Chondrocyte (in vitro differentiated cells): ENCODE results near the gene TOMM34. TPM values are rescaled to one million over a fixed set of nuclear protein-coding genes. Genes with fewer than 3 reads are reported as not detected.
A peak's percentile ranks its signal among the peaks of the same experiment; 100 is the strongest.

Source experiments
- DNase-seq: peaks from one replicate; pipeline ENCODE4 v3.0.0; 2021; ENCODE audit warnings: mixed read lengths, low spot score
- H3K27ac Mint-ChIP-seq: one replicate; pipeline ENCODE4 v1.8.0; 2021; ENCODE audit warnings: mild to moderate bottlenecking, moderate library complexity, mixed read lengths; ENCODE audit not compliant: unreplicated experiment
- H3K27me3 Mint-ChIP-seq: 2 replicates; pipeline ENCODE4 v1.8.0; 2021; ENCODE audit warnings: low read depth, mixed read lengths
- H3K36me3 Mint-ChIP-seq: 2 replicates; pipeline ENCODE4 v1.8.0; 2021; ENCODE audit warnings: low read depth, mixed read lengths
- H3K4me1 Mint-ChIP-seq: 2 replicates; pipeline ENCODE4 v1.8.0; 2021; ENCODE audit warnings: low read depth, mild to moderate bottlenecking, mixed read lengths
- H3K4me3 Mint-ChIP-seq: one replicate; pipeline ENCODE4 v1.8.0; 2021; ENCODE audit warnings: mild to moderate bottlenecking, moderate library complexity, mixed read lengths; ENCODE audit not compliant: unreplicated experiment
- H3K9me3 Mint-ChIP-seq: 2 replicates; pipeline ENCODE4 v1.8.0; 2021; ENCODE audit warnings: low read depth, mixed read lengths
- total RNA-seq: library from RNA; stranded (reverse); gene quantifications from 3 replicates; pipeline ENCODE4 v1.2.1, GENCODE V29; 2021
- TF ChIP-seq, protein P1 (sequence below): fragments of 200-600 bp; sonication (generic); IDR thresholded peaks from 2 replicates; pipeline ENCODE4 v1.5.0; 2021; ENCODE audit warnings: antibody characterized with exemption, mild to moderate bottlenecking, moderate library complexity

The TOMM34 gene
- total RNA-seq, 1 donor from 2014 or later = 16.2 TPM

DNA sequence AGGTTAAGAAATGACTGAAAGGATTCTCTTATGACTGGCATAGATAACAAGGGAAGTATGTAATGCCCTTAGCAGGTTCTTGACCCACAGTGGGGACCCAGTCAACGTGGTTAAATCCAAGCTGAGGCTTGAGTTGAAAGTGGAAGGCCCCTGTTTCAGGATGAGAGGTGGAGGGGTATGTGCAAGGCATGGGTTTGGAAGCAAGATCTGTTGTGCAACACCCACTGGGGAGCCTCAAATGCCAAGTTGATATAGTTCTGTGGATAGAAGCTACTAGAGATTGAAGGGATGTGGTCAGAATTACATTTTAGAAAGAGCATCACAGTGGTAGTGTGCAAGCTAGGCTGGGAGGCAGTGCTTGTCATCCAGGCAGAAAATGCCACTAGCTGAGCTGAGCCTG is 45.3 kb downstream of the TOMM34 start:
- TF ChIP-seq, protein P1, sequence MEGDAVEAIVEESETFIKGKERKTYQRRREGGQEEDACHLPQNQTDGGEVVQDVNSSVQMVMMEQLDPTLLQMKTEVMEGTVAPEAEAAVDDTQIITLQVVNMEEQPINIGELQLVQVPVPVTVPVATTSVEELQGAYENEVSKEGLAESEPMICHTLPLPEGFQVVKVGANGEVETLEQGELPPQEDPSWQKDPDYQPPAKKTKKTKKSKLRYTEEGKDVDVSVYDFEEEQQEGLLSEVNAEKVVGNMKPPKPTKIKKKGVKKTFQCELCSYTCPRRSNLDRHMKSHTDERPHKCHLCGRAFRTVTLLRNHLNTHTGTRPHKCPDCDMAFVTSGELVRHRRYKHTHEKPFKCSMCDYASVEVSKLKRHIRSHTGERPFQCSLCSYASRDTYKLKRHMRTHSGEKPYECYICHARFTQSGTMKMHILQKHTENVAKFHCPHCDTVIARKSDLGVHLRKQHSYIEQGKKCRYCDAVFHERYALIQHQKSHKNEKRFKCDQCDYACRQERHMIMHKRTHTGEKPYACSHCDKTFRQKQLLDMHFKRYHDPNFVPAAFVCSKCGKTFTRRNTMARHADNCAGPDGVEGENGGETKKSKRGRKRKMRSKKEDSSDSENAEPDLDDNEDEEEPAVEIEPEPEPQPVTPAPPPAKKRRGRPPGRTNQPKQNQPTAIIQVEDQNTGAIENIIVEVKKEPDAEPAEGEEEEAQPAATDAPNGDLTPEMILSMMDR = no peak
- no peak for DNase-seq
- peaks cover 11% of the 10 kb centered on the region for H3K36me3 Mint-ChIP-seq
- no peak overlapping the region for H3K27ac Mint-ChIP-seq
- no peaks in the 10 kb centered on the region for H3K27me3 Mint-ChIP-seq
- H3K4me1 Mint-ChIP-seq = peaks cover 13% of the 10 kb centered on the region
- no peak overlapping the region for H3K4me3 Mint-ChIP-seq
- no peaks in the 10 kb centered on the region for H3K9me3 Mint-ChIP-seq

DNA sequence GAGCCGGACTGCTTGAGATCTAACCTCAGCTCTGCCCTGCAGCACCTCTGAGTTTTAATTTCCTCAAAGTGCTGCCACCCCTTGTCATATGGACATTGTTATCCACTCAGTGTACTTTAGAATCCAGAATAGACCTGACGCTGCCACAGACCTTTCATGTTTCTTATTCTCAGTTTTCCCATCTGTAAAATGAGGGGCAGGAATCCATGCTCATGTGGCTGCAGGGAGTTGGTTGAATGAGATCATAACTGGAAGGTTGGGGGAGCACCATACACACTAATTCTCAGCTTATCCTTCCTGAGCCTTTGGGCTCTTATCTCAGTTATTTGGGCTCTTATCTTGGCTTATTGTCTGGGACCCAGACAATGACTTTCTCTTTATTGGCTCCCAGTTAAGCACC is 48.0 kb downstream of the TOMM34 start:
- Mint-ChIP-seq H3K36me3 (peaks cover 15% of the 10 kb centered on the region), H3K9me3 (no peaks in the 10 kb centered on the region), H3K4me3 (no peak overlapping the region), H3K27ac (no peak overlapping the region), H3K27me3 (no peaks in the 10 kb centered on the region), H3K4me1 (peaks cover 24% of the 10 kb centered on the region)
- DNase-seq = no peak
- TF ChIP-seq, protein P1 = no peak

DNA sequence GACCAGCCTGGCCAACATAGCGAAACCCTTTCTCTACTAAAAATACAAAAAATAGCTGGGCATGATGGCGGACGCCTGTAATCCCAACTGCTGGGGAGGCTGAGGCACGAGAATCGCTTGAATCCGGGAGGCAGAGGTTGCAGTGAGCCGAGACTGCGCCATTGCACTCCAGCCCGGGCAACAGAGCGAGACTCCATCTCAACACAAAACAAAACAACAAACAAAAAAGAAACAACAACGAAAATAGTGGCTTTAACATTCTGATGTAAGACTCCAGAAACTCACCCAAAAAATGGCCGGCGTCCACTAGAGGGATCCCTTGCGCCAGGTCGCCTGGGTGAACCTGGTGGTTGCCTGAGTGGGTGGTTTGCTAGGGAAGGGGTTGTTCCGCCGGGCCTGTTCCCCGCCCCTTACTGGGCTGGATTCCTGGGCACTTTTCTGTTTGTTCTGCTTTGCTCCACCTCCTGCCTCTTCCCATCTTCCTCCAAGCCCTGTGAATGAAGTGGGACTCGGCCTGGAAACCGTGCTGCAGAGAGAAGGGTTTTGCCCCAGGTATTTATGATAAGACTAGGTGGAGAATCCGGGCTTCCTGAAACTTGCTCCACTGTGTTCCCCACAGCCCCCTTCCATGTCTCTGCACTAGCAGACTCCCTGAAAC is 48.8 kb downstream of the TOMM34 start:
- no peak for DNase-seq
- TF ChIP-seq, protein P1 = peak; percentile 67
- Mint-ChIP-seq H3K9me3 (no peaks in the 10 kb centered on the region), H3K27ac (no peak overlapping the region), H3K4me1 (peaks cover 24% of the 10 kb centered on the region), H3K27me3 (no peaks in the 10 kb centered on the region), H3K4me3 (peak overlapping the region; percentile 16), H3K36me3 (peaks cover 18% of the 10 kb centered on the region)

DNA sequence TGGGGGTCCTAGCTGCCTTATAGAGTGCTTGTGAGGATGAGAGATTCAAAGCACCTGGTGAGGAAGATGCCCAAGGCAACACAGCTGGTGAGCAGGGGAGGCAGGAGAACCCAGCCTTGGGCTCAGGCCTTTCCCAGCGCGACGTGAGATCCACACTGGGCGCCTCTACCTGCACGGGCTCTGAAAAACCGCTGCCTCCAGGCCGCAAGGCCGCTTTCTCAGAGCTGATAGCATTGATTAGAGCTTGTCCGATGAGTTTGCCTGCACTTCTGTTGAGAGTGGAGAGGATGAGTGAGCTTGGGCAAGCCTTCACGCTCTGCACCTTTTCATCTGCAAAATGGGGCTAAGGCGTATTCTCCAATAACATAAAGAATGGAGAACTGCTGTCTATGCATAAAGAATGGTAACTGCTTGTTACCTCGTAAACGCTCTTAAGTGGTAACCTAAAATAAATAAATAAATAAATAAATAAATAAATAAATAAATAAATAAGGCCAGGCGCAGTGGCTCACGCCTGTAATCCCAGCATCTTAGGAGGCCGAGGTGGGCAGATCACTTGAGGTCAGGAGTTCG is 49.4 kb downstream of the TOMM34 start:
- Mint-ChIP-seq H3K4me3 (peak overlapping the region; percentile 83), H3K9me3 (no peaks in the 10 kb centered on the region), H3K27me3 (no peaks in the 10 kb centered on the region), H3K4me1 (peaks cover 24% of the 10 kb centered on the region), H3K27ac (no peak overlapping the region), H3K36me3 (peaks cover 24% of the 10 kb centered on the region)
- DNase-seq = no peak
- TF ChIP-seq, protein P1 = no peak

DNA sequence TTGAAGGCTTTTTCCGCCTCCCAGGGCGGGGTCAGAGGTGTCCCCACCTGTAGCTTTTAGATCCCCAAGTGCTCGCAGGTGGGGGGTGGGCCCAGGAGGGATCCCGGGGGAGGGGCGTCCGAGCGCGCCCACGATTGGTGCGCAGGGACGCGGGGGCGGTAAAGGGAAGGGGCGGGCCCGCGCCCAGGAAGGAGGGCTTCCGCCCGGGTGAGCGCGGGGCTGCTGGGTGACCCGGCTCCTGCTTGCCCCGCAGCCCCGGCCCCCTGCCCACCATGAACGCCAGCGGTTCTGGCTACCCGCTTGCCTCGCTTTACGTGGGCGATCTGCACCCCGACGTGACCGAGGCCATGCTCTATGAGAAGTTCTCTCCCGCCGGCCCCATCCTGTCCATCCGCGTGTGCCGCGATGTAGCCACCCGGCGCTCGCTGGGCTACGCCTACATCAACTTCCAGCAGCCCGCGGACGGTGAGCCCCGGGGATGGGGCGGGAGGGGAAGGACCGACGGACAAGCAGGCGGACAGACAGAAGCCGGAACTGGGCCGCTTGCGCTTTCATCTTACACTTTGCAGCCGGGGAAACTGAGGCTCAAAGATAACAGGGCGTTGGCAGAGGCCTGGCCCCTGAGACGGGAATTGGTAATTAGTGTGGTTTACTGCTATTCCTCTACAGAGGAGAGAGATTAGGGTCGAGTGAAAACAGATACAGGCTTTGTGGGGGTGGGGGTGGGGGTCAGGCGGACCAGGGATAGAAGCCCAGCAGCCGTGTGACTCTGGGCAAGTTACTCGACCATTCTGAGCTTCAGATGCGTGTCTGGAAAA is 50.1 kb downstream of the TOMM34 start, which contains the start of gene PABPC1L:
PABPC1L (plus strand) TSS at position 189 of the 818 bp plus-strand sequence; CDS start at position 273, 84 bp downstream.
- no peaks in the 10 kb centered on the region for H3K27me3 Mint-ChIP-seq
- H3K36me3 Mint-ChIP-seq = peaks cover 27% of the 10 kb centered on the region
- DNase-seq = peak; percentile 90
- peak within 1 kb of the TSS; percentile 71 for H3K27ac Mint-ChIP-seq
- peaks cover 24% of the 10 kb centered on the region for H3K4me1 Mint-ChIP-seq
- TF ChIP-seq, protein P1 = no peak
- H3K9me3 Mint-ChIP-seq = no peaks in the 10 kb centered on the region
- peak within 1 kb of the TSS; percentile 83 for H3K4me3 Mint-ChIP-seq
